Cardiac muscle cell (in vitro differentiated cells and primary cell): ENCODE data around the gene KCNIP3. TPM values are rescaled to one million over a fixed set of nuclear protein-coding genes. Genes with fewer than 3 reads are reported as not detected.

Source experiments
- DNase-seq, 2 donors: peaks; one replicate each; pipeline versions ENCODE4 v3.0.0 to v3.0.0-alpha.2; 2010 to 2017; ENCODE audit warnings: low read depth in 1 of 2, low spot score in 1 of 2
- H3K27ac ChIP-seq: fragments of 200-600 bp; sonication (generic); 2 replicates; pipeline ENCODE4 v1.5.1; 2016
- H3K27me3 ChIP-seq: fragments of 200-600 bp; sonication (generic); 2 replicates; pipeline ENCODE4 v1.6.0; 2016; ENCODE audit warnings: control low read depth
- H3K36me3 ChIP-seq: fragments of 200-600 bp; sonication (generic); 2 replicates; pipeline ENCODE4 v1.5.1; 2016; ENCODE audit warnings: control low read depth
- H3K4me1 ChIP-seq: fragments of 200-600 bp; sonication (generic); 2 replicates; pipeline ENCODE4 v1.8.1; 2017; ENCODE audit warnings: low read depth, mild to moderate bottlenecking, mixed run types
- H3K4me3 ChIP-seq: fragments of 200-600 bp; sonication (generic); 2 replicates; pipeline ENCODE4 v1.5.1; 2016; ENCODE audit warnings: mild to moderate bottlenecking
- H3K9me3 ChIP-seq: fragments of 200-600 bp; sonication (generic); 2 replicates; pipeline ENCODE4 v1.5.1; 2017; ENCODE audit warnings: low read depth, mild to moderate bottlenecking, control low read depth
- CTCF ChIP-seq: IDR thresholded peaks from 2 replicates; pipeline ENCODE4 v1.5.1; 2012; ENCODE audit warnings: low read depth, mild to moderate bottlenecking, low read length
- polyA plus RNA-seq: library from polyadenylated mRNA; unstranded; fragments of >200 nt; fragmentation: Nextera tagmentation; extraction: Ambion mirVana; gene quantifications from 2 replicates; pipeline ENCODE4 v1.2.1, GENCODE V29; 2016
- total RNA-seq: library from RNA; depleted of rRNA; stranded (reverse); fragments of >200 nt; gene quantifications from 2 replicates; pipeline ENCODE4 v1.2.3, GENCODE V29; 2016

KCNIP3 gene
- total and polyA plus RNA-seq, 2 experiments from 2014 or later: 1.2 to 5.2 TPM

DNA sequence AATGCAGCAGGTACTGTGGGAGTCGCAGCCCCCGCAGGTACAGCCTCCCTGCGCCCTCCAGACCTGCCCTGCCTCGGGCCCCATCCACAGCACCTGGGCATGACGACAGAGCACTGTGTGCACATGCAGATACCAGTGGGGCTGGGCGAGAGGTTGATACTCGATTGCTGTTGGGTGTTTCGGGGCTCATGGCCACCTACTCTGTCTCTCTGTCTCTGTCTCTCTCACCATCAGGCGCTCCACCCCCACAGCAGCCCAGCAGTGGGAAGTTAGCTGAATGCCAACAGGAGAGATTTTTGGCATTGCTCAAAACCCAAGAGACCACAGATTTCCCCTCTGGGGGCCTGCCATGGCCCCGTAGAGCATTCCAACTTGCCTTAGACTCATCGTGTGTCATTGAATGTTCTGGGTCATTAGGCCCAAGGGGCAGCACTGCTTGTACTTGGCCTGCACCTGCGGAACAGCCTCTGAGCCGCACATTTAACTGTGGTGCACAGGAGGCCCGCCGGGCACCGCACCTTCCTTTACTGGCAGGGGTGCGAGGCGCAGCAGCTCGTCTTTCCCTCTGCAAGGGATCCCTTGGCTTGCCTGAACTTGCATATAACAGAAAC lies 18.8 kb downstream of the KCNIP3 start:
- peak in 1 of 2 donors; percentile 51 for DNase-seq
- no peaks in the 10 kb centered on the region for H3K36me3 ChIP-seq
- no peak overlapping the region for H3K4me3 ChIP-seq
- TF ChIP-seq CTCF: no peak
- peaks cover 9% of the 10 kb centered on the region for H3K4me1 ChIP-seq
- H3K27ac ChIP-seq: no peak overlapping the region
- H3K9me3 ChIP-seq: no peaks in the 10 kb centered on the region
- no peaks in the 10 kb centered on the region for H3K27me3 ChIP-seq

DNA sequence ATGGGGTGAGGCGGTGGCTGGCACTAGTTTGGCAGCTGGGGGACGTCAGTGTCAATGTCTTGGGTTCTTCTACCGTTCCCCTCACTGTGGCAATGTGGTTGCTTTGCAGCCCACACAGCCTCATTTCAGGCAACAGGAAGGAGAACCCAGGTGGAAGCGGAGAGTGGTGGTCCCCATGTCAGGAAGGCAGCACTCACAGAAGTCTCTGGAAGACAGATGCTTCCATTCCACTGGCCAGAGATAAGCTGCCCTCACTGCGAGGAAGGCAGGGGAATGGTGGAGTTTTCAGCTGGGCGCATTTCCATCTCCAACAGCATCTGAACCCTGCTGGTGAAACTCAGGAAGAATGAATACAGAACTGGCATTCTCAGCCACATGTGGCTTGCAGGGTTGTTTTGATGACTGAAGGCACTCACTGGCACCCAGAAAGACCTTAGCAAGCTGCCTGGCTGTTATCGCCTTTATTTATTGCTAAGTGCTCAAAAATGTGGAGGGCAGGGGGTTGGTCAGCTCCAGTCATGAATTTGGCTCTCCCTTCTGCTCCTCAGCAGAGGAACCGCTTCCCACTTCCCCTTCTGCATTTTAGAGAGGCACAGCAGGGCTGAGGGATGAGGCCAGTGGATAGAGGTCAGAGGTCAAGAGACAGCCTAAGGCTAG lies 19.4 kb downstream of the KCNIP3 start:
- H3K9me3 ChIP-seq: no peaks in the 10 kb centered on the region
- H3K4me3 ChIP-seq: no peak overlapping the region

GRCh38 chr2:95317123-95317500 lies 20.0 kb downstream of the KCNIP3 start:
- Histone ChIP-seq H3K9me3 (no peaks in the 10 kb centered on the region), H3K4me1 (peaks cover 9% of the 10 kb centered on the region), H3K36me3 (no peaks in the 10 kb centered on the region), H3K27me3 (no peaks in the 10 kb centered on the region), H3K4me3 (no peak overlapping the region), H3K27ac (no peak overlapping the region)
- no peak for DNase-seq
- no peak for TF ChIP-seq CTCF

More for the DNA sequence above, 19.4 kb downstream of the KCNIP3 start:
- no peaks in the 10 kb centered on the region for H3K27me3 ChIP-seq
- H3K36me3 ChIP-seq: no peaks in the 10 kb centered on the region
- H3K4me1 ChIP-seq: peaks cover 9% of the 10 kb centered on the region
- H3K27ac ChIP-seq: no peak overlapping the region
- TF ChIP-seq CTCF: no peak
- peak in 1 of 2 donors; percentile 74 for DNase-seq

- TF ChIP-seq CTCF: no peak
- Histone ChIP-seq H3K27me3 (no peaks in the 10 kb centered on the region), H3K27ac (no peak overlapping the region), H3K9me3 (no peaks in the 10 kb centered on the region), H3K4me1 (peaks cover 9% of the 10 kb centered on the region), H3K4me3 (no peak overlapping the region), H3K36me3 (no peaks in the 10 kb centered on the region)
- DNase-seq: no peak
Observed at GRCh38 chr2:95317665-95318425, 20.7 kb downstream of the KCNIP3 start.

DNA sequence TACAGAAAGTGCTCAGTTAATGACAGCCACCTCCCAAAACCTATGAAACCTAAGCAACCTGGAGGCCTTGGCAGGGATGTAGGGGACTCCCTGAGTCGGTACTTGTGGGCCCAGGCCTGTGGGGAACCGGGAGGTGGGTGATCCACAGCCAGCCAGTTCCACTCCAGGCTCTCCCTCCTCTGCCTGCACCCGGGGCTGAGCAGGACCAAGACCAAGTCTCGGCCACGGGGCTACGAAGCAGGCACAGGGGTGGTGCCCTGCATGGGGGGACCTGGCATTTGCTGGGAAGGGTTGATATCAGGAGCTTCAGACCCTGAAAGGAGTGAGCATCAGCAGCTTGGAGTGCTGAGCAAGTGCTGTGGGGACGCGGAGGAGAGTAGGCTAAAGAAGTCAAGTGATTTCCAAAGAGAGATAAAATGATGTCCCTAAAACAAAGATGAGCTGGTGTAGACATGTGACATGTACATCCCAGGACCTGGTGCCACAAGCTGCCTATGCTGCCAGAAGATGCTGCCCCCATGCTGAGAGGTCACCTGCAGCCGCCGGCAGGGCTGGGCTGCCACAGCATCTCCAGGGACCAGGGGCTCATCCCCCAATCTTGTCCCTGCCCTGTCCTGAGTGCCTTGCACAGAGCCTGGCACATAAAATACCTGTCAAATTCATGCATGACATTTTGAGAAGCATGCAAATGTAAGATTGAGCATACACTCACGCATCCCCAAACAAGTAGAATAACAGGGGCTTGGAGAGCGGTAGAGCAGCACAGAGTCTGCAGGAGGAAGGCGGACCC lies 21.5 kb downstream of the KCNIP3 start:
- Histone ChIP-seq H3K4me1 (peaks cover 9% of the 10 kb centered on the region), H3K27me3 (no peaks in the 10 kb centered on the region), H3K36me3 (no peaks in the 10 kb centered on the region), H3K27ac (no peak overlapping the region), H3K4me3 (no peak overlapping the region), H3K9me3 (no peaks in the 10 kb centered on the region)
- no peak for TF ChIP-seq CTCF
- no peak for DNase-seq
